GM18868 (cell line): ENCODE results near the gene HOGA1.
"Not testable (repeated sequence)": the region's sequence is repeated elsewhere in the genome, so short reads cannot be mapped to it uniquely, and the experiment has no call there.

ENCODE experiments used
- ATAC-seq: cut with Tn5 transposase; IDR thresholded peaks from one replicate; pipeline ENCODE4 v1.9.1; 2021; ENCODE audit warnings: mild to moderate bottlenecking, moderate library complexity; ENCODE audit not compliant: unreplicated experiment

HOGA1 gene

GRCh38 chr10:97644936-97645335 lies 60.7 kb downstream of the HOGA1 start:
- no peak for ATAC-seq

DNA sequence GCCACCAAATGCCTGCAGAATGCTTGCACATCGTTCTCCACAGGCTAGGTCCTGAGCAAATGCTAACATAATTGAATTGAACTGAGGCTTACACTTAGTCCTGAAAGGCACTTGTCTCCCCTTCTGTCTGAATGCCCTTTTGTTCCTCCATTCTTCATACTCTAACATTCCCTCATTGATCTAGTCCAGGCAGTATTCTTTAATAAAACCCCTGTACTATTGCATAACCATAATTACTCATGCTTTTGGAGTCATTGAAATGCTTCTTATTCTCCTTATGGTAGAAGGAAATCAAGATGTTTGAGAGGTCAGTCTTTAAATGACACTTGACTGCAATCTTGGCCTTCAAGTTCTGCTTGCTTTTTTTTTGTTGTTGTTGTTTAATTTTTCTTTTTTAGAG lies 63.4 kb downstream of the HOGA1 start:
- ATAC-seq: no peak

DNA sequence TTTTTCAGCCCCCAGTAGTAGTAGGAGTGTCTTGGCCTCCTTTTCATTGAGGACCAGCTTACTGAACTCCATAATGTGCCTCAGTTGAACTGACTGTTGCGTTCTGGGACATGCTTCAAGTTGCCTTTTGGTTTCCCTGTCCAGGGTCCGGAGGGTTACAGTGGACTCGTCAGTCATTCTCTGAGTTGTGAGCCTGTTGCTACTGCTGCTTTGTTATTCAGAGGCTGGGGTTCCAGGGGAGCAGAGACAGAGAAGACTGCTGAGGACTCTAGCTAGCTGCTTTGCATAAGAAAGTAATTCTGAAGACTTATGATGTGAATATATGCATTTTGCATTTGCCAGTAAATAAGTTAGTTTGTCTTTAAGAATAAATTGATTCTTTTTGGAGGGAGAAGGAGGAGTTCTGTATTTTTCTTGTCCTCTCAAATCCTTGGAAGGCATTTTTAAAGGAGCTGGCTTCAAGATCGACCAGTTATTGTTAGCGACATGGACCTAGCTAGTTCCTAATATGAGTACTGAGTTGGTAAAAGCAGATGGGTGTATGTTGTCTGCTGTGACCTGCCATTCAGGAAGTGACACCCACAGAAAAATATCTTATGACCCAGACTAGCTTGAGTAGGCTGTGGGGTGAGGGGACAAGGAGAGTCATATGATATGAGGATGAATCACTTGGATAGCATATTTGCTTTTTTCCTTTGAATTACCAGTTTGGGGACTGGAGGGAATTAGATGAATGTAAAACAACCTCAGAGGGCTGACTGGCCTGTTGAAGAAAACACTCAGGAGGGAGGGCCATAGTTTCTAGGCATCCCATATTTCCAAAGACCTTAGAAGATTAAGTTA lies 64.6 kb downstream of the HOGA1 start:
- ATAC-seq: no peak

DNA sequence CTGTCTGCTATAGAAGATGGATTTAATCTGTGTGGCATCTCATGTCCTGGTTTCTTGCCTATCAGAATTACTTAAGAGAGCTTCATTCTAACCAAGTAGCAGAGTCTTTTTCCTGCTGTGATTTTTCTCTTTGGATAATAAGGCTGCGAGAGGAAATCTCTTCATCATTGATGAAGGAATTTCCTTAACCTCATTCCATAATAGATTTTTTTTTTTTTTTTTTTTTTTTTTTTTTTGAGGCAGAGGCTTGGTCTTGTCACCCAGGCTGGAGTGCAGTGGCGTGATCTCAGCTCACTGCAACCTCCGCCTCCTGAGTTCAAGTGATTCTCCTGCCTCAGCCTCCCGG lies 65.2 kb downstream of the HOGA1 start:
- ATAC-seq: not testable (repeated sequence)

DNA sequence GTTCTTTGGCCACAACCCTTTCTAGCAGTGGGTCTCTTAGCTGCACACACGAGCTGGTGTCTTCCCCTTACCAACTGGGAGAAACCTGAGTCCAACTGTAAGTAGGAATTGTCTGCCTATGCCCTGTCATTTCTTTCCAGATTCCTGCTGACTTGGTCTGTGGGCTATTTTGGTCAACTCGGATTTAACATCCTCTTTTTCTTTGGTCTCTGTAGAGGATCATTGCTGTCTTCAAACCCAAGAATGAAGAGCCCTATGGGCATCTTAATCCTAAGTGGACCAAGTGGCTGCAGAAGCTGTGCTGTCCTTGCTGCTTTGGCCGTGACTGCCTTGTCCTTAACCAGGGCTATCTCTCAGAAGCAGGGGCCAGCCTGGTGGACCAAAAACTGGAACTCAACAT lies 66.5 kb downstream of the HOGA1 start:
- no peak for ATAC-seq

- ATAC-seq: no peak
These were observed 67.6 kb downstream of the HOGA1 start for GRCh38 chr10:97651773-97652172.

- ATAC-seq: no peak
These were observed 72.6 kb downstream of the HOGA1 start for GRCh38 chr10:97656777-97657176.

DNA sequence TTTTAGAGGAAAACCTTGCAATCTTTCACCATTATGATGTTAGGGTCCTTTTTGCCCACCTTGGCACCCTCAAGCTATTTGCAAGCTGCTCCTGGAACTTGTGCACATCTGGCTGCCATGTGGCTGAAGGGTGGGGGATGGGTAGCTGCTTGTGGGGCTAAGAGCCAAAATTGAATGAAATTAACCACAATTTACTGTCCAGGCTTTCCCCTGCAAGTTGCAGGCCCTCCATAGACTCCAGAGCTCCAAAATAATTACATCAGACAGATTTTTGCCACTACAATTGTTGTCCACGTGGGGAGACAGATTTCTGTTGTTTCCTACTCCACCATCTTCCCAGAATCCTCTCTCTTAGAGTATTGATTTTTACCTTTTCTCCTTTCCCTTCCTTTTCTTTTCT lies 75.4 kb downstream of the HOGA1 start:
- ATAC-seq: no peak
